Activated T-cell treated with anti-CD3 and anti-CD28 coated beads for 48 hours (primary cell): ENCODE results near the gene IL25.
"Not testable (repeated sequence)": the region's sequence is repeated elsewhere in the genome, so short reads cannot be mapped to it uniquely, and the experiment has no call there.

ENCODE experiments used
- DNase-seq: peaks from one replicate; pipeline ENCODE4 v3.0.0-alpha.2; 2020; ENCODE audit warnings: low read depth

IL25 gene

DNA sequence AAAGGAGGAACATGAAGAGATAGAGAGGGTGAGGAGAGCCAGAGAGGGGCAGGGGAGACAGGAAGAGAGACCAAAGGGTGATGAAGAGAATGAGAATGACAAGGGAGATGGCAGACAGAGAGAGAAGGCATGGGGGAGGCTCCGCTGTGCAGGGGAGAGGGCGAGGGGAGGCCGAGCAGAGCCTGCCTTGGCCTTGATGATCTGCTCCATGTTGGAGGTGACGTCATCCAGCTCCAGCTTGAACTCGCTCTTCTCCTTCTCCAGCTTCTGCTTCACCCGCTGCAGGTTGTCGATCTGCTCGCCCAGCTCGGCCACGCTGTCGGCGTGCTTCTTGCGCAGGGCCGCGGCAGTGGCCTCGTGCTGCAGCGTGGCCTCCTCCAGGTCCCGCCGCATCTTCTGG lies 17.3 kb downstream of the IL25 start:
- DNase-seq, result not testable (repeated sequence)

- no peak for DNase-seq
These were observed 20.0 kb downstream of the IL25 start for GRCh38 chr14:23392613-23393012.

DNA sequence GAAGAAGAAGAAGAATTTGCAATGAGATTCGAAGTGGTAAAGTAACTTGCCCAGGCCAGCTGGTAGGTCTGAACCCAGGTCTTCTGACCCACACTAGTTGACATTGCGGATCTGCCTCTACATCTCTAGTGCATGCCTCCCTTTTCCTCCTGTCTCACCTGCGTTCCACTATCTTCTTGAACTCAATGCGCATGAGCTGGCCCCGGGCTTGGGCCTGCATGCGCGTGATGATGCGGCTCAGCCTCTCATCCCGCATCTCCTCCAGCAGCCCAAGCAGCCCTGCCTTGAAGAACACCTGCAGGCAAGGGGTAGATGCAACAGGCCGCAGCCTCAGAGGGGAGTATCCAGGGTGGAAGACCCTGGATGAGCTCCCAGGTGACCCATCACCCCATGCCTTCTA lies 23.5 kb downstream of the IL25 start:
- DNase-seq, result no peak

DNA sequence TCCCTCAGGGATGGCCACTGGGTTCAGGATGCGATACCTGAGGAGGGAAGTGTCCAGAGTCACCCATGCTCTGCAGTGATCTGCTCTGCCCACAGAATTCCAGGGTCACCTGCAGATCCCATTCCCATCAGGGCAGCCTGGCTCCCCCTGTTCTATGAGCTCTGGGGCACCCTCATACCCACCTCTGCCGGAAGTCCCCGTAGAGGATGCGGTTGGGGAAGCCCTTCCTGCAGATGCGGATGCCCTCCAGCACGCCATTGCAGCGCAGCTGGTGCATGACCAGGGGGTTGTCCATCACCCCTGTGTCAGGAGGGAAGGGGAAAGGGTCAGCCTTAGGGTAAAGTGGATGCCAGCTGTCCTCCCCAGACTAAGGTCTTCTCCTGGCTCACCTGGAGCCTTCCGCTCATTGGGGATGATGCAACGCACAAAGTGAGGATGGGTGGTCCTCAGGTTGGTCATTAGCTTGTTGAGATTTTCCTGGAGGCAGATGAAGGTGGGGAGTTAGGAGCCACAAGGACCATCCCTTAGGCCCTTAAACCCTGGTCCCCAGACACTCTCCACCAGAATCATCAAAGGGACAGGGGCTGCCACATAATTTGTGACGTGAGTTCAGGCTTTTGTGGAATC lies 24.3 kb downstream of the IL25 start:
- DNase-seq, result no peak

GRCh38 chr14:23398348-23398747 lies 25.7 kb downstream of the IL25 start:
- no peak for DNase-seq

GRCh38 chr14:23399136-23399535 lies 26.5 kb downstream of the IL25 start:
- DNase-seq, result no peak

- no peak for DNase-seq
These were observed 27.0 kb downstream of the IL25 start for GRCh38 chr14:23399591-23399990.

GRCh38 chr14:23400496-23401149 lies 28.0 kb downstream of the IL25 start:
- DNase-seq, result not testable (repeated sequence)

DNA sequence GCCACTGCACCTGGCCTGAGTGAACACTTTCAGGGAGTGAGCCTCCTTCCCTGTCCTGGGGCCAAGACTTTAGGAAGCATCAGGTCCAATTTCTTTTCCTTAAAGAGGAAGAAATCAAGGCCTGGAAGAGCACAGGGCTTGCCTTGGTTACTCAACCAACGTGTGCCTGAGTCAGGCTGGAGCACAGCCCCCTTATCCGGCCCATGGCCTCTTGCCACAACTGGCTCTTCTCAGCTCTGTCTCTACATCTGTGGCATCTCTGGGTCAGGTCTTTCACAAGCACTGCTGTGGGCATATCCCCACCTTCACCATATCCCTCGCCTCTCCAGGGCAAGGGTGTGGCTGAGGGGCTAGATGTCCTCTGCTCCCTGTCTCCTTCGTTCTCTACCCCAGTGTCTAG lies 28.7 kb downstream of the IL25 start:
- no peak for DNase-seq

DNA sequence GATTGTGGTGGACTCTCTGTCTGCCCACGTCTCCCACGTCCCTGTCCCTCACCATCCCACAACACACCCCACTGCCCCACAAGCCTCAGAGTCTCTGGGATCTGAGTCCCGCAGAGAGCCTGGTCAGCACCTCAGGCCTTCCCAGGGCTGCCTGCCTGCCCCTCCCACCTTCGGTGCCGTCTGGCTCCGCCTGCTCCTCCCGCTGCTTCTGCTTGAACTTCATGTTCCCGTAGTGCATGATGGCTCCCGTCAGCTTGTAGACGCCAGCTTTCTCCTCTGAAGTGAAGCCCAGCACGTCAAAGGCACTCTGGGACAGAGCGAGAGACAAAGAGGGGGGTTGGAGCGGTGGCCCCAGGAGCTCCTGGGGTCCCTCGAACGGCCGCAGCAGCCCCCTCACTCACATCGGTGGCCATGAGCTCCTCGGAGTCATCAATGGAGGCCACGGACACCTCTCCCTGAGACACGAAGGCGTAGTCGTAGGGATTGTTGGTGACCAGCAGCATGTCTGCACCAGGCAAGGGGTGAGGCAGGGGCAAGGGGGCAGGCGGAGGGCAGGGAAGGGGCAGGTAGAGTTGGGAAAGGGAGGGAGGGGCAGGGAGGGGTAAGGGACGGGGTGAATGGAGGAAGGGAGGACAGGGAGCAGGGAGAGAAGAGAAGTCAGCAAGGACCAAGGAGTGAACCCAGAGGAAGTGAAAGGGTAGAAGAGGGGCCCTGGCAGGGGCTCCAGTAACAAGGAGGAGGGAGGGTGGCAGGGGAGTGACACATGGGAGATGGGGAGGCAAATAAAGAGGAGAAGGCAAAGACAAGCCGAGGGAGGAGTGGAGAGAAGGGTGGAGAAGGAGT lies 29.9 kb downstream of the IL25 start:
- DNase-seq, result no peak

GRCh38 chr14:23403139-23403438 lies 30.5 kb downstream of the IL25 start:
- DNase-seq, result no peak

GRCh38 chr14:23403908-23404307 lies 31.3 kb downstream of the IL25 start:
- DNase-seq, result no peak

GRCh38 chr14:23404331-23404900 lies 31.8 kb downstream of the IL25 start:
- DNase-seq, result no peak

GRCh38 chr14:23405096-23405495 lies 32.5 kb downstream of the IL25 start:
- no peak for DNase-seq

DNA sequence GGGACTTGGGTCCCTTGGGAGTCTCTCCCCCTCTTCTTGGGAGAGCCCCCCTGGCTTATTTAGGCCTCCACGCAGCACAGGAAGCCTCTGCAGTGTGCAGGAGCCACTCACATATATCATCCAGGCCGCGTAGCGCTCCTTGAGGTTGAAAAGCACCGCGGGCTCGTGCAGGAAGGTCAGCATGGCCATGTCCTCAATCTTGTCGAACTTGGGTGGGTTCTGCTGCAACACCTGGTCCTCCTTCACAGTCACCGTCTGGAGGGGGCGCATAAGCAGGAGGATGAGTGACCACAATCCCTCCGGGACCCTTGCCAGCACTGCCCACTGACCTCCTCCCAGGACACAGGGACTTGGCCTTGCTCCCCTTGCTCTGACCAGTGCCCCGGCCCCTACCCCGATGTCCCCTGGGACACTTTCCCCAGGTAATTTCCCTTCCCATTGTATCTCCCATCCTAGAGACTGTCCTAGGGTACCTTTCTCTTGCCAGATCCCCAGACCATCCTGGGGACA lies 33.0 kb downstream of the IL25 start:
- DNase-seq, result no peak

- no peak for DNase-seq
These were observed 33.6 kb downstream of the IL25 start for GRCh38 chr14:23406244-23406643.

DNA sequence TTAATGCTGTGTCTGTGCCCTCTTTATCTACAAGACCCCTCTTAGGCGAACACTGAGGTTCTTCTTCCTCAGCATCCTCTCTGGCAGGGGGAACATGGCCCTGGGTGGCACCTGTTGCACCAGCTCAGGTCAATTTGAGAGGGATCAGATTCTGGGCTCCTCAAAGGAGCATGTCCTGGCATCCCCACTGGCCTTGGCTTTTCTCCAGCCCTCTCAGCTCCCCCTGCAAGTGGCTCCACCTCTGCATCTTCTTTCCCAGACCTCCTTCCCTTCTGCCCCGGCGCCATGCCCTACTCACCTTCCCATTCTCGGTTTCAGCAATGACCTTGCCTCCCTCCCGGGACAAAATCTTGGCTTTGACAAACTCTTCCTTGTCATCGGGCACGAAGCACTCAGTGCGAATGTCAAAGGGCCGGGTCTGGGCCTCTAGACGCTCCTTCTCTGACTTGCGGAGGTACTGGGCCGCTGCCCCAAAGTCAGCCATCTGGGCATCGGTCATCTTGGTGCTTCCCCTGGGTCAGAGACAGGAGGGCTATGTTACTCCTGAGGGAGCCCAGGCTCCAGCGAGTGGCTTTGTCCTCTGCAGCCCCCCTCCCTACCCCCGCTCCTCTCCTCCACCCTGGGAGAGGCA lies 34.2 kb downstream of the IL25 start:
- no peak for DNase-seq

DNA sequence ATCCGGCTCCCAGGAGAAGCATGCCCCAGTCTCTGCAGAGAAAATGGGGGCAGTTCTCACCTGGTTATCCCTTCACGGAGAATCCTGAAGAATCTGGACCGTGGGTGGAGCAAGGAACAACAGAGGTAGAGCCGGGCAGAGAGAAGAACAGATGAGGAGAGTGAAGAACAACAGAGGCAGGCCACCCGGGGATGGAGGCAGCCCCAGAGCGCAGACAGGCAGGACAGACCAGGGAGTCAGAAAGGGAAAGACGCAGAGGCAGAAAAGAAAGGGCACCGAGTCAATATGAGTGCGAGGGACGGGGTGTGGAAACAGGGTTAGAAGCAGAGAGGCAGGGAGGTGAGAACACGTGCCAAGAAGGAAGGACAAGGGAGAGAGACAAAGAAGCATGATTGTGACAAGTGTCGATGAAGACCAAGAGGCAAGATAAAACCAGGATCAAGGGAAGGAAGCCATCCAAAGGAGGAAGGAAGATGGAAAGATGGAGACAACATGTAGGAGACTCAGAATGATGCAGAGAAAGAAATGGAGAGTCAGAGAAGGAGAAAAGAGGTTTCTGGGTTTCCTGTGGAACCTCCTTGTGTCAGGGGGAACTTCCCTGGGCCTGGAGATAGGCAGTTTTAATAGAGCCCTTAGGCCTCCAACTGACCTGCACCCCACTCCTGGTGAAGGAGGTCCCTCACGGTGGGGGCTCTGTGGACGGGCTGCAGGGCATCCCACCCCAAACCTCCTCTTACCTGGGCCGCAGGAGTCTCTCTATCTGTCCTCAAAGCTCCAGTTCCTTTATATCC lies 35.1 kb downstream of the IL25 start, which contains the start of gene MYH6:
Gene MYH6, minus strand, starts transcription at position 758 of the 791 bp plus-strand sequence. CDS start 1,050 bp downstream, outside the sequence.
- no peak for DNase-seq

- DNase-seq, result no peak
These were observed 35.7 kb downstream of the IL25 start for GRCh38 chr14:23408307-23408630.

DNA sequence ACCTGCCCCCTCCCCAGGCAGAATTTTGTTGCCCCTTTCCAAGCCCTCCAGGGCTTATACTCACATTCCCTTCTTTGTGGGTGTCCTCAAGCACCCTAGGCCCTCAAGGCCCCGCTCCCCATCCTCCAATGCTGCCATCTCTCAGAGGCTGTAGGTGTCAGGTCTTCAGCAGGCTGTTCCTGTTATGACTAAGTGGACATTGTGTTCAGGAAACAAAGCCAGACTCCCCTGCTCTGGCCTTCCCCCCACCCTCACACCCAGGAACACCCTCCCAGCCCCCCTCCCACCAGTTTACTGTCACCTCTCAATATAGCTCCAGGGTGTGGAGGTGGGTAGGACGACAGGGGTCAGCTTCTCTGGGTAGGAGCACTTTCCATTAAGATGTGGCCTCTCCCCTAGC lies 36.9 kb downstream of the IL25 start:
- no peak for DNase-seq

- DNase-seq, result no peak
These were observed 37.5 kb downstream of the IL25 start for GRCh38 chr14:23409966-23410635.
